Upper lobe of right lung (tissue), 1 donor: Measurements from ENCODE around the gene GPC5. TPM values are rescaled to one million over a fixed set of nuclear protein-coding genes. Genes with fewer than 3 reads are reported as not detected.
"Not testable (repeated sequence)": the region's sequence is repeated elsewhere in the genome, so short reads cannot be mapped to it uniquely, and the experiment has no call there.

Experiments used
- ATAC-seq: fragments of 200-7000 bp; cut with Tn5 transposase; one replicate; pipeline ENCODE4 v1.9.1; 2020; ENCODE audit warnings: mild to moderate bottlenecking, moderate library complexity
- DNase-seq: peaks from one replicate; pipeline ENCODE4 v3.0.0-alpha.2; 2020
- H3K27ac ChIP-seq: fragments of 200-600 bp; one replicate; pipeline ENCODE4 v1.8.0; 2022
- H3K27me3 ChIP-seq: fragments of 200-600 bp; one replicate; pipeline ENCODE4 v1.8.0; 2022; ENCODE audit warnings: mild to moderate bottlenecking
- H3K36me3 ChIP-seq: fragments of 200-600 bp; one replicate; pipeline ENCODE4 v1.8.0; 2022
- H3K4me1 ChIP-seq: fragments of 200-600 bp; one replicate; pipeline ENCODE4 v1.8.0; 2022
- H3K4me3 ChIP-seq: fragments of 200-600 bp; one replicate; pipeline ENCODE4 v1.8.0; 2022; ENCODE audit warnings: mild to moderate bottlenecking
- H3K9me3 ChIP-seq: fragments of 200-600 bp; one replicate; pipeline ENCODE4 v1.8.0; 2022
- CTCF ChIP-seq: fragments of 200-600 bp; IDR thresholded peaks from one replicate; pipeline ENCODE4 v1.8.0; 2022; ENCODE audit warnings: antibody characterized with exemption
- intact Hi-C: fragments of 100-400 bp; cut with DNase I; formaldehyde crosslinking; loops from one replicate; pipeline ENCODE4 v1.11.0; 2022
- total RNA-seq: library from RNA; stranded (reverse); fragmentation: NEBNext Ultra II Directional; extraction: Animal tissue kit (Norgen Biotek cat#: 25700); gene quantifications from one replicate; pipeline ENCODE4 v1.2.1, GENCODE V29; 2021
- donor health status: DM: no; HTN: yes; CAD: no; lungs with severe emphysema.

GPC5 gene
- total RNA-seq, 1 donor from 2014 or later = 8.1 TPM

GRCh38 chr13:91400671-91401070, 2.2 kb downstream of the GPC5 start:
- DNase-seq = no peak
- Histone ChIP-seq H3K27ac (no peak overlapping the region), H3K4me1 (peaks cover 11% of the 10 kb centered on the region), H3K27me3 (peaks cover 32% of the 10 kb centered on the region), H3K36me3 (no peaks in the 10 kb centered on the region), H3K4me3 (no peak overlapping the region), H3K9me3 (no peaks in the 10 kb centered on the region)
- no peak for TF ChIP-seq CTCF
- no peak for ATAC-seq
- intact Hi-C loops = no loop called here

- Histone ChIP-seq H3K9me3 (no peaks in the 10 kb centered on the region), H3K4me1 (peaks cover 11% of the 10 kb centered on the region), H3K27ac (no peak overlapping the region), H3K27me3 (peaks cover 20% of the 10 kb centered on the region), H3K4me3 (no peak overlapping the region), H3K36me3 (no peaks in the 10 kb centered on the region)
- intact Hi-C loops = no loop called here
- TF ChIP-seq CTCF = no peak
- ATAC-seq (no peak), DNase-seq (no peak)
Observed at GRCh38 chr13:91401920-91402319, 3.5 kb downstream of the GPC5 start.

- Histone ChIP-seq H3K27me3 (no peaks in the 10 kb centered on the region), H3K9me3 (no peaks in the 10 kb centered on the region), H3K4me3 (no peak overlapping the region), H3K27ac (no peak overlapping the region), H3K4me1 (no peaks in the 10 kb centered on the region), H3K36me3 (no peaks in the 10 kb centered on the region)
- intact Hi-C loops = no loop called here
- no peak for TF ChIP-seq CTCF
- DNase-seq = no peak
- ATAC-seq = no peak
Observed at GRCh38 chr13:91405240-91405639, 6.8 kb downstream of the GPC5 start.

- Histone ChIP-seq H3K36me3 (no peaks in the 10 kb centered on the region), H3K9me3 (no peaks in the 10 kb centered on the region), H3K27ac (no peak overlapping the region), H3K27me3 (no peaks in the 10 kb centered on the region), H3K4me1 (no peaks in the 10 kb centered on the region), H3K4me3 (no peak overlapping the region)
- peak; percentile 54 for ATAC-seq
- DNase-seq = no peak
- intact Hi-C loops = no loop called here
- peak; percentile 48 for TF ChIP-seq CTCF
Observed at GRCh38 chr13:91406619-91407018, 8.2 kb downstream of the GPC5 start.

- Histone ChIP-seq H3K27ac (no peak overlapping the region), H3K4me1 (no peaks in the 10 kb centered on the region), H3K27me3 (no peaks in the 10 kb centered on the region), H3K4me3 (no peak overlapping the region), H3K36me3 (no peaks in the 10 kb centered on the region), H3K9me3 (no peaks in the 10 kb centered on the region)
- ATAC-seq (no peak), DNase-seq (no peak)
- intact Hi-C loops = no loop called here
- no peak for TF ChIP-seq CTCF
Observed at GRCh38 chr13:91408971-91409370, 10.6 kb downstream of the GPC5 start.

- H3K36me3 ChIP-seq, H3K4me1 ChIP-seq, H3K4me3 ChIP-seq, H3K27ac ChIP-seq, H3K9me3 ChIP-seq, DNase-seq, H3K27me3 ChIP-seq, ATAC-seq, intact Hi-C loops: not testable (repeated sequence)
Observed at GRCh38 chr13:91416579-91416978, 18.2 kb downstream of the GPC5 start.
